Measurements from ENCODE around the gene TIMM13. TPM values are rescaled to one million over a fixed set of nuclear protein-coding genes. Genes with fewer than 3 reads are reported as not detected.
"Not testable (repeated sequence)": the region's sequence is repeated elsewhere in the genome, so short reads cannot be mapped to it uniquely, and the experiment has no call there.

TIMM13 gene
- total and polyA plus RNA-seq, 9 of the 15 experiments (the other 6 are each of a cell fraction or from before 2014, with no cell fraction given), result 17.6 to 215 (median 71.8) TPM

GRCh38 chr19:2392899-2393298 lies 34.5 kb downstream of the TIMM13 start:
- H3K36me3 ChIP-seq (ENCODE audit: control insufficient read depth, insufficient read depth, low read length); BruUV-seq (replicated peaks); H3K9me3 ChIP-seq (replicated peaks; ENCODE audit: control insufficient read depth, insufficient read depth, low read depth, low read length); H3K27ac ChIP-seq (ENCODE audit: extremely low read depth, low read depth, low read length); FAIRE-seq; H3K9me1 ChIP-seq (ENCODE audit: control insufficient read depth, insufficient read depth, low read length); H4K20me1 ChIP-seq (replicated peaks; ENCODE audit: control insufficient read depth, insufficient read depth, low read length); H2AFZ ChIP-seq (ENCODE audit: low read depth, low read length); in situ Hi-C loops (cut with MboI); H3K4me2 ChIP-seq (ENCODE audit: insufficient read depth, low read length); H3K9ac ChIP-seq (ENCODE audit: insufficient read depth in 1 of 2, low read depth in 2 of 2, low read length in 2 of 2); H3K4me3 ChIP-seq; H3K27me3 ChIP-seq (ENCODE audit: control insufficient read depth in 2 of 2, insufficient read depth in 2 of 2, low read length in 2 of 2); H3K79me2 ChIP-seq (ENCODE audit: control insufficient read depth, insufficient read depth, low read length): not testable (repeated sequence)
- intact Hi-C loops (cut with micrococcal nuclease), result loop anchor here (5.0 to 10.0 kb wide), 2 partner anchors 222 to 241 kb away; partner anchors contain the start of gene AP3D1
- 44% methylated on average over 8 of the region's 8 CpGs for WGBS (ENCODE audit: insufficient coverage, low coverage, missing lambda C conversion rate)
- ChIA-PET CTCF (ENCODE audit: low intra/inter-chr PET ratio) (interaction anchor here (0.5 kb wide), 1 partner anchor 33 kb away, joined by 3 read pairs; no protein-coding TSS in a partner anchor), POLR2A (interaction anchor here (0.6 to 1.5 kb wide), 9 partner anchors 9 to 121 kb away, joined by 3 to 4 read pairs (median 3); no protein-coding TSS in a partner anchor)
- TF ChIP-seq NFYB (IDR thresholded peaks at IDR 0.05; ENCODE audit: extremely low read depth, insufficient read length) (peak; percentile 90), ASH1L (IDR thresholded peaks at IDR 0.05; ENCODE audit: borderline replicate concordance, low read depth, partially characterized antibody) (peak; percentile 73), FOS (IDR thresholded peaks at IDR 0.05; ENCODE audit: extremely low read depth, insufficient read length) (peak; percentile 11), CC2D1A (IDR thresholded peaks at IDR 0.05) (peak; percentile 50; the same call in 1 of the 2 replicates), RBM25 (IDR thresholded peaks at IDR 0.05; ENCODE audit: low read depth, low read length, severe bottlenecking) (peak; percentile 66), ZNF316 (IDR thresholded peaks at IDR 0.05) (peak; percentile 37), MBD2 (IDR thresholded peaks at IDR 0.05; ENCODE audit: borderline replicate concordance, low read depth) (peak; percentile 36; the same call in 1 of the 2 replicates)
- peak in 1 of 4 experiments; percentile 37 for DNase-seq (ENCODE audit: extremely low read depth in 1 of 4, low spot score in 3 of 4)
- ATAC-seq, result peak; percentile 26; the same call in 2 of the 3 replicates
- peaks cover under 1 to 18% of the 10 kb centered on the region in 2 experiments; a peak in 3 of 5 replicates for H3K4me1 ChIP-seq (replicated peaks in 1 of 2; ENCODE audit: control insufficient read depth in 2 of 2, insufficient read depth in 2 of 2, low read length in 2 of 2)

Measured in K562 (cell line).